Measurements from ENCODE around the gene USP12.

Gene USP12

DNA sequence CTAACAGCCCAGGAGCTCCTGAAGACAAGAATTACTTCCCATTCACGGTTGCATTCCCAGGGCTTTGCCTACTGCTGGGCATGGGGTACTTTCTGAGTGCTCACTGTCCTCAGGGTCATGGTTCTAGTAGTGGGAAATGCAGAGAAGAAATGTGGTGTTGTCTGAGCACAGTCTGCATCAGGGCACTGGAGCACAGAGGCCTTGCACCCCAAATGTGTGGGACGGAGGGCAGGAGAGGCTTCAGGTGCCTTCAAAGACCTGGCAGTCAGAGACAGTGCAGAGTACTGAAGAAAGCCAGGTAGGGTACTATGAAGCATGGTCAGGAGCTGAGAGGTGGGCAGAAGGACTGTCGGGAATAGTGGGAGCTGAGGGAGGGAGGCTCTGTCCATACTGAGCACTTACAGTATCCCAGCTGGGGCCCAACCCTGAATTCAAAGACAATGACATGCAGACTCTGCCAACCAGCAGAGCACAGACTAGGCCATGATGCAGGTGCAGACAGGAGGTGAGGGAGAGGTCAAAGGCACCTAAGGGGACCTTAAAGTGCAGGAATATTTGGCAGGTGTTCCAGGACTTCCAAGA, 144.4 kb downstream of the USP12 start:
- no peak for DNase-seq

DNA sequence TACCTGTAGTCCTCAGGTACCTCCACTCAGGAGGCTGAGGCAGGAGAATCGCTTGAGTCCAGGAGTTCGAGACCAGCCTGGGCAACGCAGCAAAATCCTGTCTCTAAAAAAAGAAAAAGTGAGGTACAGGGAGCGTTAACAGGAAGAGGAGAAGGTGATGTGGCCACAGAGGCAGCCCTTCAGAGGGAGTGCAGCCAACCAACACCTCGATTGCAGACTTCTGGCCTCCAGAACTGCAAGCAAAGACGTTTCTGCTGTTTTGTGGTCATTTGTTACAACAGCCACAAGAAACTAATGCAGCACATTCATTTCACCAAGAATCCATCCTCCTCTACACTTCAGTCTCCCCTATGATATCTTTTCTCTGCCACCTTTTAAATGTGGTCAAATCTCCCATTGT, 145.2 kb downstream of the USP12 start:
- no peak for DNase-seq

GRCh38 chr13:27024776-27025492, 146.7 kb downstream of the USP12 start:
- DNase-seq: no peak

DNA sequence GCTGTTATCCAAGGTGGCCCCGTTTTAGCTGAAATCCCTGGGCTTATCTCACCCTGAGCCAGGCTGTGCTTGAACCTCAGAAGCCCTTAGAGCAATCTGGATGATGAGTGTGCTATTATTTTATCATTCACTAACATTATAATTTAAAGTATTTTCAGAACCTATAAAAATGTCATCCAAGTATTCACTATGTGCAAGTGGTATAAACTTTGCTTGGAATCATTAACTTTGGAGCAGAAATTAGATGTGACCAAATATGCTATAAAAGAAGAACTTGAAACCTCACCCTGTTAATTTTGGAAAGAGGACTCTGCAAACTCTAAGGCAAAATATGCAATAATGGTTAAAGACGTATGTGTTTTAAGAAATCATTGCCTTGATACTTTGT, 147.5 kb downstream of the USP12 start:
- no peak for DNase-seq

DNA sequence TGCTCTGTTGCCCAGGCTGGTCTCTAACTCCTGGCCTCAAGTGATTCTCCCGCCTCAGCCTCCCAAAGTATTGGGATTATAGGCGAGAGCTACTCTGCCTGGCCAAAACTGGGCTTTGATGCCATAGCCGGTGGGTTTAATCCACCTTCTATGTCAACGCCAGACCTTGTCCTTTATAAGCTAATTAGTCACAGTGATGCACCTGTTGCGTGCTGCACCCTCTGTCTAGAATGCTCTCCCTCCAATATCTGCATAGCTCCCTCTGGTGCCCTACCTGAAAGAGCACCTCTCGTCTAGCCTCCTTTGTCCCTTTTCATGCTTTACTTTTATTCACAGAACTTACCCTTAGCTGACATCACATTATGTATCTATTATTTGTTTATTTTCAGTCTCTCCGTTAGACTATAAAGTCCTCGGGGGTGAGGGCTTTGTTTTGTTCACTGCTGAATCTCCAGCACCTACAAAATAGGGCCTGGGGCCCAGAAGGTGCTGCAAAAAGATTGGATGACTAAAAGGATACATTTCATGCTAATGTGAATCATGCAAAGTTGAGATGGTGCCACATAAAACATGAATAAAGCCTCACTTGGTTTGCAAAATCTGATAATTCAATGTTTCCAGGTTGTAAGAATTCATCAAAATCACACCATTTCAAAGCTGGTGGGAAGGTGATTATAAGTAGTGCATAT, 148.1 kb downstream of the USP12 start:
- no peak for DNase-seq

- no peak for DNase-seq
These were observed 148.9 kb downstream of the USP12 start for GRCh38 chr13:27022571-27023311.

DNA sequence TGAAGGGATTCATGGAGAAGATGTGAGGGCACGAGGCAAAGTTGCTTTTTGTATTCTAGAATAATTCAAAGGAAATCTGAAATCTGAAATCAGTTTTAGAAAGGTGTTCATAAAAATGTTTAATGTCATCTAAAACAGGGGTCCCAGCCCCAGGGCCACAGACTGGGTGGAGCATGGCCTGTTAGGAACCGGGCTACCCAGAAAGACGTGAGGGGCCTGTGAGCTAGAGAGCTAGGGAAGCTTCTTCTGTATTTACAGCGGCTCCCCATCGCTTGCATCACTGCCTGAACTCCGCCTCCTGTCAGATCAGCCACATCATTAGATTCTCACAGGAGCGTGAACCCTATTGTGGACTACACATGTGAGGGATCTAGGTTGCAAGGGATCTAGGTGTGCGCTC, 151.2 kb downstream of the USP12 start:
- DNase-seq: no peak

- no peak for DNase-seq
These were observed 152.7 kb downstream of the USP12 start for GRCh38 chr13:27018882-27019281.

DNA sequence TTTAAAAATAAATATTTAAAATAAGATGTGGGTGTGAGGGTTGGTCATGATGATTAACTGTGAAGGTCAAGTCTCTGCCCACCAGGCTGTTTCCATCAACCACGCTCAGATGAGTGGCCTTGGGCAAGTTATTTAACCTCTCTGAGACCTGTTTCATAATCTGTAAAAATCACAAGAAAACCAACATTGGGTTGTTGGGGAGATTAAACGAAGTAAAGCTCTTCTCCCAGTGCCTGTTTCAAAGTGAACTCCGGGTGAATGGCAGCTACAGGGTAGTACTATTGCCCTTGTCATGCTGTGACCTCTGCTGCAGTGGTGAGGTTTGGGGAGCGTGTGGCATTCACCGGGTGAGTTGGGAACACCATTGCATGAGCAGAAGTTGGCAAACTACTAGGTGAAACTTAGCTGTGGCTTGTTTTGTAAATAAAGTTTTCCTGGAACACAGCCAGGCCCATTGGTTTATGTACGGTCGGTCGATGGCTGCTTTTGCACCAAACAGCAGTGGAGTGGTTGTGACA, 153.2 kb downstream of the USP12 start:
- no peak for DNase-seq

DNA sequence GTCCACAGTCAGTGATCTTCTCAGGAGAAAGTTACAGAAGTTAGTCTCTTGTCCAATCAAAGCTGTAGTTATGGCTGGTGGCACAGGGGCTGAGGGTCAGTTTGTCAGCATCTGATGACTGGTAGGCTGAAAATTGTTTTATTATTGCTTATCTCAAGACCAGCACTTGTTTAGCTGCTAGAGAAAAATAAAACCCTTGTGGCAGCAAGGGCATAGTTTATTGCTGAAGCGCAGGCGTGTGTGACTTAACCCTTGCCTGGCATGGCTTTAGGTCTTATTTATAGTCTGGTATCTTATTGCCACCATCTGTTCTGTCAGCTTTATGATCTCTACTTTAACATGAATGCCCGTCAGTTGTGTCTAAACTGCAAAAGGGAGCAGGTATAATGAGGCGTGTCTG, 154.7 kb downstream of the USP12 start:
- no peak for DNase-seq

All from CD4-positive, alpha-beta T cell treated with Interleukin-15 for 1 hour (primary cell).